ENCODE results near the gene IGFBP5. TPM values are rescaled to one million over a fixed set of nuclear protein-coding genes. Genes with fewer than 3 reads are reported as not detected.

Gene IGFBP5
- total and polyA plus RNA-seq, 2 donors (not counting 1 experiment from before 2014, with no cell fraction given), result not detected

DNA sequence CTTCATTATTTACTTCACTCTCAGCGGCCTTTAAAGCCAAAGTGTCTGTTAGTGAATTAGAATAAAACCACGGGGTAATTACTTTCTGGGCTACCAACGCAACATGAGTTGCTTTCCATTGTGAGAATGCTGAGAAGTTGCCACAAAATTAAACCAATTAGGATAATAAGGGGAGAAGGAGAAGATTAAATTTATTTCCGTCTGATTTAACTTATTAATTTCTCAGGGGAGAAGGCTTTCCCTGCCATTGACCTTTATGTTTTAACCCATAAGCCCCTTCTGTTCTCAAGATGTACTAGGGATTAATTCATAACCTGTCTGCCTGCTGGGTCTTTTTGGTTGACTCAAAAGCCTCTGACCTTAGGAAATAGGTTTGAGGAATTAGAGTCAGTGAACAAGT is 42.3 kb upstream of the IGFBP5 start:
- no peak overlapping the region for H3K27ac Mint-ChIP-seq
- H4K20me1 ChIP-seq (ENCODE audit: control insufficient read depth, insufficient read depth, low read length, poor library complexity, severe bottlenecking), result no peaks in the 10 kb centered on the region
- no peak overlapping the region for H3K9ac ChIP-seq (ENCODE audit: low read length)
- H3K9me3 ChIP-seq (ENCODE audit: control extremely low read depth in 1 of 3, control insufficient read depth in 2 of 3, insufficient read depth in 1 of 3, low read length in 2 of 3), result no peaks in the 10 kb centered on the region
- H2AFZ ChIP-seq (ENCODE audit: insufficient read depth, low read depth, low read length, poor library complexity, severe bottlenecking), result no peak overlapping the region
- ChIA-PET CTCF (no interaction called here), POLR2A (no interaction called here)
- no peak for TF ChIP-seq EZH2 (IDR thresholded peaks at IDR 0.05; ENCODE audit: borderline replicate concordance, insufficient read depth, low read depth, low read length, poor library complexity, severe bottlenecking)
- intact Hi-C loops (cut with micrococcal nuclease), result no loop called here
- 90% methylated on average over 2 of the region's 4 CpGs for WGBS (ENCODE audit: insufficient coverage)
- H3K4me1 ChIP-seq (ENCODE audit: control insufficient read depth in 2 of 2, insufficient read depth in 2 of 2, low read length in 2 of 2), result no peaks in the 10 kb centered on the region
- no peaks in the 10 kb centered on the region for H3K4me1 Mint-ChIP-seq
- no peak for ATAC-seq (ENCODE audit: low read depth)
- peaks cover 19% of the 10 kb centered on the region for H3K27me3 Mint-ChIP-seq
- peaks cover 0 to 4% (median 1%) of the 10 kb centered on the region in 4 experiments for H3K27me3 ChIP-seq (replicated peaks in 1 of 4; ENCODE audit: control extremely low read depth in 1 of 4, control insufficient read depth in 3 of 4, insufficient read depth in 4 of 4, low read length in 3 of 4)
- H3K9me3 Mint-ChIP-seq (ENCODE audit: insufficient read depth), result no peaks in the 10 kb centered on the region
- no peak overlapping the region for H3K4me3 Mint-ChIP-seq
- H3K4me2 ChIP-seq (replicated peaks; ENCODE audit: low read depth, low read length, poor library complexity, severe bottlenecking), result no peak overlapping the region
- H3K27ac ChIP-seq (ENCODE audit: low read length in 2 of 2), result no peak overlapping the region
- H3K79me2 ChIP-seq (ENCODE audit: control insufficient read depth, insufficient read depth, low read length), result no peaks in the 10 kb centered on the region
- H3K4me3 ChIP-seq (ENCODE audit: control extremely low read depth in 1 of 5, extremely low read depth in 1 of 5, insufficient read depth in 1 of 5, low read depth in 2 of 5, low read length in 4 of 5), result no peak overlapping the region
- no peak for DNase-seq
- no peaks in the 10 kb centered on the region for H3K36me3 ChIP-seq (replicated peaks in 1 of 2; ENCODE audit: control extremely low read depth in 1 of 2, control insufficient read depth in 1 of 2, extremely low read depth in 1 of 2, insufficient read depth in 2 of 2, low read length in 1 of 2)

DNA sequence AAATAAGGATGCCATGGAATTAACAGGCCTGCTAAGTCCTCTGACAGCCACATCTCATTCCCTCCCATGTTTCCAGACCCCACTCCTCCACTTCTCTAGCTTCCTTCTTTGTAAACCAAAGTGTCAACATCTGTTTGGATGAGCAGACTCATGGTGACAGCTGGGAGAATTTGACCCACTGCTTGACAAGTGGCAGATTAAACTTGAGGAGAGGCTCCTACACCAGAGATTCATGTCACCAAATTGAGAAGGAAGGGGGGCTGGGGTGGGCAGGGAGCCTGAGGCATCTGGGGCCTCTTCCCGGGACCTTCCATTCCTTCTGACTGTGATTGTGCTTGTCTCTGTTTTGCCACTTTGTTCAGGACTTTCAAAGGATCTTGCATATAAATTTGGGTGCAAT is 41.0 kb upstream of the IGFBP5 start:
- no CpG with 5 or more reads among the region's 1 CpG for WGBS (ENCODE audit: insufficient coverage)
- no peaks in the 10 kb centered on the region for H3K79me2 ChIP-seq (ENCODE audit: control insufficient read depth, insufficient read depth, low read length)
- H3K27me3 ChIP-seq (replicated peaks in 1 of 4; ENCODE audit: control extremely low read depth in 1 of 4, control insufficient read depth in 3 of 4, insufficient read depth in 4 of 4, low read length in 3 of 4), result peaks cover 0 to 3% (median 0%) of the 10 kb centered on the region in 4 experiments
- H3K4me3 ChIP-seq (ENCODE audit: control extremely low read depth in 1 of 5, extremely low read depth in 1 of 5, insufficient read depth in 1 of 5, low read depth in 2 of 5, low read length in 4 of 5), result no peak overlapping the region
- Mint-ChIP-seq H3K27ac (no peak overlapping the region), H3K9me3 (ENCODE audit: insufficient read depth) (no peaks in the 10 kb centered on the region), H3K27me3 (peaks cover 14% of the 10 kb centered on the region), H3K4me3 (no peak overlapping the region), H3K4me1 (no peaks in the 10 kb centered on the region)
- no peak overlapping the region for H2AFZ ChIP-seq (ENCODE audit: insufficient read depth, low read depth, low read length, poor library complexity, severe bottlenecking)
- ChIA-PET CTCF (interaction anchor here (0.6 kb wide), 1 partner anchor 61 kb away, joined by 3 read pairs; no protein-coding TSS in a partner anchor), POLR2A (no interaction called here)
- no peaks in the 10 kb centered on the region for H3K36me3 ChIP-seq (replicated peaks in 1 of 2; ENCODE audit: control extremely low read depth in 1 of 2, control insufficient read depth in 1 of 2, extremely low read depth in 1 of 2, insufficient read depth in 2 of 2, low read length in 1 of 2)
- H3K4me2 ChIP-seq (replicated peaks; ENCODE audit: low read depth, low read length, poor library complexity, severe bottlenecking), result no peak overlapping the region
- no peaks in the 10 kb centered on the region for H4K20me1 ChIP-seq (ENCODE audit: control insufficient read depth, insufficient read depth, low read length, poor library complexity, severe bottlenecking)
- intact Hi-C loops (cut with micrococcal nuclease), result no loop called here
- TF ChIP-seq, protein P1, sequence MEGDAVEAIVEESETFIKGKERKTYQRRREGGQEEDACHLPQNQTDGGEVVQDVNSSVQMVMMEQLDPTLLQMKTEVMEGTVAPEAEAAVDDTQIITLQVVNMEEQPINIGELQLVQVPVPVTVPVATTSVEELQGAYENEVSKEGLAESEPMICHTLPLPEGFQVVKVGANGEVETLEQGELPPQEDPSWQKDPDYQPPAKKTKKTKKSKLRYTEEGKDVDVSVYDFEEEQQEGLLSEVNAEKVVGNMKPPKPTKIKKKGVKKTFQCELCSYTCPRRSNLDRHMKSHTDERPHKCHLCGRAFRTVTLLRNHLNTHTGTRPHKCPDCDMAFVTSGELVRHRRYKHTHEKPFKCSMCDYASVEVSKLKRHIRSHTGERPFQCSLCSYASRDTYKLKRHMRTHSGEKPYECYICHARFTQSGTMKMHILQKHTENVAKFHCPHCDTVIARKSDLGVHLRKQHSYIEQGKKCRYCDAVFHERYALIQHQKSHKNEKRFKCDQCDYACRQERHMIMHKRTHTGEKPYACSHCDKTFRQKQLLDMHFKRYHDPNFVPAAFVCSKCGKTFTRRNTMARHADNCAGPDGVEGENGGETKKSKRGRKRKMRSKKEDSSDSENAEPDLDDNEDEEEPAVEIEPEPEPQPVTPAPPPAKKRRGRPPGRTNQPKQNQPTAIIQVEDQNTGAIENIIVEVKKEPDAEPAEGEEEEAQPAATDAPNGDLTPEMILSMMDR (IDR thresholded peaks at IDR 0.05), result no peak
- H3K4me1 ChIP-seq (ENCODE audit: control insufficient read depth in 2 of 2, insufficient read depth in 2 of 2, low read length in 2 of 2), result no peaks in the 10 kb centered on the region
- no peak for ATAC-seq (ENCODE audit: low read depth)
- H3K9me3 ChIP-seq (ENCODE audit: control extremely low read depth in 1 of 3, control insufficient read depth in 2 of 3, insufficient read depth in 1 of 3, low read length in 2 of 3), result no peaks in the 10 kb centered on the region
- no peak overlapping the region for H3K9ac ChIP-seq (ENCODE audit: low read length)
- DNase-seq, result no peak
- no peak overlapping the region for H3K27ac ChIP-seq (ENCODE audit: low read length in 2 of 2)

All from B cell (primary cell).